Iris pigment epithelial cell (primary cell): ENCODE measurements around the gene SLC44A1.

ENCODE experiments used
- DNase-seq: peaks from one replicate; pipeline ENCODE4 v3.0.0-alpha.2; 2011; ENCODE audit warnings: low read depth

The SLC44A1 gene

DNA sequence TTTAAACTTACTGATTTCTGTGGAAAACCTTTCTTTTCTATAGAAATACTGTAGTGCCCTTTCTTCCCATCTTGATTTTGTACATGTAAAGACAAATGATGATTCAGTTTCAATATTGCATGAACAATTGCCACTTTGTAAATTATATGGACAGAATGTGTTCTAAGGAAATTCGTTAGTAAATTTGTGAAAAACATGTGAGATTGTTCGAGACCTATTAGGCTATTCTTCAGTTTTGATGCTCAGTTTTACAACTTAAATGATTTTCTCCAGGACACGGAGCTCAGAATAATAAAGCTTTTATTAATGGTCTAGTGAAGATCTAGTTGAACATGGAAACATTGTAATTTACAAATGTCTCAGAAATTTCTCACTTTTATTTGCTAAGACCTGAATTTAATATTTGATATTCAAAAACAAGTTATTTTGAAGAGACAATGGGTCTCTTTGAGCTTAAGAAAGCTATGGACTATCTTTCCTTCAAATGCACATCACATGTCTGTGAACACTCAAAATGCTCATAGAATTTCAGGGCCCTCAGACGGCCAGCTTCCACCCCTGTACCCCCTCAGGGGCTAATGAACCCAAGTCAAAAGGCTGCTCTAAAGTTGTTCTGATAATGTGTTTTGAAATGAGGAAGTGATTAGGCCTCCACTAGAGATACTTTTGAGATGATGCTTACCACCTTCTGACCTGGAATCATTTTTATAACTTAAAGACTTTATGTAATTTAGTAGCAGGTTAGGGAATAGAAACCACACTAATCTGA is 149.3 kb downstream of the SLC44A1 start:
- DNase-seq: peak; percentile 1

DNA sequence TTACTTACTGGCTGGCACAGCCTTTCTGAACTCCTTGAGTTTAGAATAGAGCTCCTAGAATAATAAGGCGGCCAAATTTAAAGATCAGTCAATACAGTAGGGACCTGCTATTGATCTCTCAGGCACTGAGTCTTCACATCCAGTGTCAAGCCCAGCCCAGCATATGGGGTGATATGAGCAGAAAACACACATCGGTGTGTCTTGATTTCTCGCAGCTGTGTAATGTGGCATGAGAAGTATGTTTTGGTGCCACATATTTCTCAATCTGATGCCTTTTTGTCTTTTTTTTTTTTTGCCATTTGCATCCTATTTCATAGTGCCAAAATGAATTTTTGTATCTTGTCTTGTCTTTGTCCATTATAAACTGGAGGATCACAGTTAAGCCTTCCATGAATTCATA is 152.0 kb downstream of the SLC44A1 start:
- no peak for DNase-seq

DNA sequence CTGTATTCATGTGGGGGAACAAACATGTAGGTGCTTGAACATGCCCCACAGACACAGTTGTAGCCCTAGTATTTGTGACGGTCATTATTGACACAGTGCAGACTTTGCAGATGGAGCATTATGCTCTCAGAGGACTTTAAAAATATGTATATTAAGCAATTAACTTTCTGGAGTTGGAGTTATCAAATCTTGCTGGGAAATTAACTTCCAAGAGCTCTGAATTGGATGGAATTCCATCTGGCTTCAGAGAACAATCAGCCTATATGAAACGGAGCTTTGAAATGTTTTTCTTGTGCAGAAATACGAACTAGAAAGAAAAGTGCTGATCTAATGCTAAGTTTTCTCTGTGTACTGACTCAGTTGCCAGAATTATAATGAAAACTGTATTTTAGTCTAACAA is 152.4 kb downstream of the SLC44A1 start:
- DNase-seq: no peak

DNA sequence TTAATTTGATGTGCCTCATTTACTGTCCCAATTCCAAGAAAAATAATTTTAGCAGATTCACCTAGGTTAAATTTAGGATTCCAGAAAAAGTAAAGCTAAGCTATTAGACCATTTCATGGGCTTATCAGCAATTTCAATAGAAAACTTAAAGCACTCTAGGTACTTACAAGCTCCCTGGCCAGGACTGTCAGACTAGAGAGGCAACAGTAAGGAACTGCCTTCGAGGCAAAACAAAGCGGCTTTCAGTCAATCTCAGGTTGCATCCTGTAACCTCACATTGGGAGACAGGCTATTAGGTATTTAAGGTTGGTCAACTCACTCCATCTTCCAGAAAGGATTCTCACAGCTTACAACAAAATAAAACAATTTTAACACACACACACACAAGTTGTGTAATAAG is 154.7 kb downstream of the SLC44A1 start:
- no peak for DNase-seq

DNA sequence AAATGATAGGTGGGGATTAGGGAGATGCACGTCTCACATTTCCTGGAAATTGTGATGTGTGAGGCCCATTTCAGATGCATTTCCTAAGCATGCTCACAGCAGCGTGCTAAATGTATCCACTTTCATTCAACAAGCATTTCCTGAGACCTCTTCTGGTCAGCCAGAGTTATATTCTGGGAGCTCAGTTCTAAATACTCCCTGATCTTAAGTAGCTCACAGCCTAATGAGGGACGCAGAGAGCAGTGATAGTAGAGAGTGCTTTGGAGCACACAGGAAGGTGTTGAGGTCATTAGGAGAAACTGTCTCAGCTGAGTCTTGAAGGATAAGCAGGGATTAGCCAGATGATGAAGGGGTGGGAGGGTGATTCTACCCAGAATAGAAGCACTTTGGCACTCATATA is 157.2 kb downstream of the SLC44A1 start:
- peak; percentile 72 for DNase-seq

DNA sequence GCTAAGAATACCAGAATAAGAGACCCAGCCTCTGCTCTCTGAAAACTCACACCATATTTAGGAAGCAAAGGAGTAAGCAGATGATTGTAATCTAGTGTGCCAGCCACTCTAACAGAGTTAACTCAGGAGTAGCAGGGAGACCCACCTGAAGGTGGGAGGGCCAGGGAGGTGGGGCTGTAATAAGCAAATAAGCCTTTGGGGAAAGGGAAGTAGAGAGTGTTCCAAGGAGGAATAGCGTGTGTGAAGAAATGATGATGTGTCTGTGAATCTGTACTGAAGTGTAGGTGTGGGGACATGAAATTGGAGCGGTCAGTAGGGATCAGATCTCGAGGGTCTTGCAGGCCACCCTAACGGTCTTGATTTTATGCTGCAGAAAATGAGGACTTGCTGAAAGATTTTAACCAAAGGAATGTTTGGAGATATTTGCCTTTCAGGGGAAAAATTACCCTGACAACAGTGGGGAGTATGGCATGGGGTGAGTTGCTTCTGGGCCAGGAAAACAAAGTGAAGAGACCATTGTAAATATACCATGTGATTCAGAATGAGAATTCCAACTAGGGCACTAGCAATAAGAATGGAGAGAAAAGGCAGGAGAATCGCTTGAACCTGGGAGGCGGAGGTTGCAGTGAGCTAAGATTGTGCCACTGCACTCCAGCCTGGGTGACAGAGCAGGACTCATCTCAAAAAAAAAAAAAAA is 159.2 kb downstream of the SLC44A1 start:
- DNase-seq: no peak

DNA sequence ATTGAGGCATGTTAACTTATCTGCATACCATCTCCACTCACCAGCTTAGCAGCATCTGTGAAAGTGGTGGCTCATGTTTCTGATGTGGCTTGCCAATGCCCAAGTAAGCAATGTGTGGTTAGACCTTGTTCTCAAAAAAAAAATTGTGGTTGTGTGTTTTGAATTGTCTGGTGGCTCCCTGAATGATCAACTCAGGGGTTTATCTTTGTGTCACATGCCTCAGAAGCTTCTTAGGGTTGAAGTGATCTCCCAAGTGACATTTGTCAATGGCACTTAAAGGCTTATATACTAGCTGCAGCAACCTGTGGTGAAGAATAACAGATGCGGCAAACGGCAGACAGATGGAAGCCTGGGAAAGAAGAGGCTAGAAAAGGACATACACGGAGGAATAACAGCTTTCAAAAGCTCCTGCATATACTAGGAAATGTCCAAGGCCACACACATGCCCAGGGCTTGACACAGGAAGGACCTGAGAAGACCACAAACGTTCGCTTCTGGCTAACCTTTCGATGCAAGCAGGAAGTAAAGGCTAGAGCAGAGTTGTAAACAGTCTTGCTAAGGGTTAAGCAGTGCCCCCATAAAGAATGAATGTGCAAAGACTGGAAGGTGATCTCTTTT is 161.2 kb downstream of the SLC44A1 start:
- DNase-seq: peak; percentile 63

DNA sequence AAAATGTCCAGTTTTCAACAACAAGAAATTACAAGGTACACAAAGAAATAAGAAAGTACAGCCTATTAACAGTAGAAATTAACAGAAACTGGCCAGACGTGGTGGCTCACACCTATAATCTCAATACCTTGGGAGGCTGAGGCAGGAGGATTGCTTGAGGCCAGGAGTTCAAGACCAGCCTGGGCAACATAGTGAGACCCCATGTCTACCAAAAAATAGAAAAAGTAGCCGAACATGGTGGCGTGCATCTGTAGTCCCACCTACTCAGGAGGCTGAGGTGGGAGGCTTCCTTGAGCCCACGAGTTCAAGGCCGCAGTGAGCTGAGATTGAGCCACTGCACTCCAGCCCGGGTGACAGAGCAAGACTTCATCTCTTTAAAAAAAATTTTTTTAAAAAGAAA is 161.9 kb downstream of the SLC44A1 start:
- no peak for DNase-seq

DNA sequence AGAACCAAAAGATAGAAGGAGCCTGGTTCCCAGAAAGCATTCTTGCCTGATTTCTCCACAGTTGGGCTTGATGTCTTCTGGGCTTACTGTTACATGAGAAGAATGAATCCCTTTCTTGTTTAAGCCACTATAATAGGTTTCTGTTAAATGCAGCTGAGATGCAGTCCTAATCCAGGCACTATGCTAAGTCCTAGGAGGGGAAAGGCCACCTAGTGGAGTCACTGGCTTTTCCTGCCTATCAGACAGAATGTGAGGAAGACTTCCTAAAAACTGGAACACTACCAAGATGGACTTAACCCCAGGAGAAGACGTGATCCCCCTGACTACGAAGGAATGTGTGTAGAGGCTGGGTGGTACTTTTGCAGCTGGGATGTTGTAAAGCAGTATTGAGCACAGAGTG is 169.1 kb downstream of the SLC44A1 start:
- peak; percentile 39 for DNase-seq

DNA sequence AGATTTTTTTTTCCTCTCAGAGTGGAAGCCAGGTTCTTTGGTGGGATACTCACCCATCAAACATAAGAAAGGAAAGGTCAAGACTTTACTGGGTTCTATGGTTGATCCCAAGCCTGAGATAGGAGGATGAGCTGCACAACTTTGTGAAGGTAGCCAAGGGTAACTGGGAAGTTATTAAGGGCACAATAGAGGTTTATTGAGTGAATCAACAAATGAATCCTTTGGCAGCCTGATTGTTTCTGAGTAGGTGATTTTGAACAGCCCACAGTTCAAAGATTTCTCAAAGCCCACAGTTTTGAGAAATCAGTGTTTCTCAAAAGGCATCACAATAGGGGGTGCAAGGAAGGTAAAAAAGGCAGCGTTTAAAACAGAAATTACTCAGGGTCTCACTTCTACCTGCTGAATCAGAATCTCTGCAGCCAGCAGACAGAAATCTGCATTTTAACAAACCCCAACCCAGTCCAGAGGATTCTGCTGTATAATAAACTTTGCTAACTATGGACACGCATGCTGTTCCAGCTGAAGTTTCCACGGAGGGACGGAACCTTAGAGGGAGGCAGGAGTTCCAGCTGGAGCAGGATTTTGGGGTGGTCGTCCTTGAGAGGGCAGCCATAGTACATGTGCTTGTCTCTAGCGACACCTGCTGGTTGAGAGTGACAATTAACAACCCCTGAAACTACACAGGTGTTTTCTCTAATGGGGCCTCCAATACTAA is 170.7 kb downstream of the SLC44A1 start:
- DNase-seq: peak; percentile 23

DNA sequence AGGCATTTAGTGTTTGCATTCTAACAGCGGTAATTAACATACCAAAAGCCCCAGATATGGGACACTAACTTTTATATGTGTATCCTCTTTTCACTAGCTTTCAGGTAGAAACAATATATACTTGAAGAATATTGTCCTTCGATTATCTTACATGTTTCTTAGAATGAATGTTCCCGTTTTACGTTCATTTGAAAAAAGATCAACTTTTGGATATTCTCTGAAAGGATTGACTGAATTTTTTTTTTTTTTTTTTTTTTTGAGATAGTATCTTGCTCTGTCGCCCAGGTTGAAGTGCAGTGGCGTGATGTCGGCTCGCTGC is 171.2 kb downstream of the SLC44A1 start:
- no peak for DNase-seq

DNA sequence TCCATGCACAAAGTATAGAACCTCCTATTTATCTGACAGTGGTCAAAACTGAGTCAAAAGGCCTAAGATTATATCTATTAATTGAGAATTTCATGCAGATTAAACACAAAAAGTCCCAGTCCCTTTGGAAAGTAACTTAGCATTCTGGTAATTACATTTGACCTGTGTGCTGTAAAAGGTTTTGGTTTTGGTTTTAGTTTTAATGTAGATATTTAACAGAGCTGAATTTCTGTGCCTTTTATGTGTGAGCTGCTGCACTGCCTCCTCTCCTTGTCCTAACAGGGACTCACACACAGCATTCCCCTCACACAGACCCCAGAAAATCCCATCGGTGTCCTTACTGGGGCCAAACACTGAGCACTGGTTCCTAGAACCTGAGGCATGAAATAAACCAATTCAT is 172.4 kb downstream of the SLC44A1 start:
- DNase-seq: no peak

DNA sequence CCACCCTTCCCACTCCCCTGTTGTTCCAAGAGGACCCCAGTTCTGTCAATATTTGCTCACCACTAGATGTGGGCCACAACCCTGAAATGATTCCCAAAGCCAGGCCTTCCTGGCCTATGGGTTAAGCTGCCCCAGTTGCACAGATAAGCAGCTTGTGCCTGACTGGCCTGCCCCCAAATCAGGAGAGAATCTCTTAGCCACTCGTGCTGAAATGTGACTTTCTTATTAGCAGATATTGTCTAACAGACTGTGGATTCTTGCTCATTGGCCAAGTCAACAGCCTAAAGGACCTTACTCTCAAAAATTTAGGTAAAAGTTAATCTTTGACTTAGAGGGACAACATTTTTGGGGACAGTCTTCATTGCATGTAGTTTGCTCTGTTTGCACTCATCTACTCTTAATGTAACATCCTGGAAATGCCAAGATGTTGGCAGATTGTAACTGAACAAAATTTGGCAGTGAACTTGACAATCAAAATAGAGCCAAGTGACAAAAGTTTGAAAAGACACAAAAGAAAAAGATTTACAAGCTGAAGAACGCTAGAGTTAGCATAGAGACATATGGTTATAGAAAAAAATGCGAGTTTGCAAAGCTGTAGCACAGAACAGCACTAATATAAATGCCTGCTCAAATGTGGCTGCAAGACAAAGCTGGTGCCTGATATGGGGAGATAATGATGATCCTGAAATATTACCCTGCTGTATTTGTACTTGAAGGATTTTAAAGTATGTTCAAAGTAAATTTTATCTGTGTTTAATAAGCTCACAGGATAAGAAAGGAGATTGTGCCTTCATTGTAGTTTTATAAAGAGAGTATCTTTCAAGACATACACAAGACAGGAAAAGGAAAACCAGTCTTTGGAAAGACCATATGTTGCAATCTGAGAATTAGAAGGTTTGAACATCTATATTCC is 174.4 kb downstream of the SLC44A1 start:
- no peak for DNase-seq

DNA sequence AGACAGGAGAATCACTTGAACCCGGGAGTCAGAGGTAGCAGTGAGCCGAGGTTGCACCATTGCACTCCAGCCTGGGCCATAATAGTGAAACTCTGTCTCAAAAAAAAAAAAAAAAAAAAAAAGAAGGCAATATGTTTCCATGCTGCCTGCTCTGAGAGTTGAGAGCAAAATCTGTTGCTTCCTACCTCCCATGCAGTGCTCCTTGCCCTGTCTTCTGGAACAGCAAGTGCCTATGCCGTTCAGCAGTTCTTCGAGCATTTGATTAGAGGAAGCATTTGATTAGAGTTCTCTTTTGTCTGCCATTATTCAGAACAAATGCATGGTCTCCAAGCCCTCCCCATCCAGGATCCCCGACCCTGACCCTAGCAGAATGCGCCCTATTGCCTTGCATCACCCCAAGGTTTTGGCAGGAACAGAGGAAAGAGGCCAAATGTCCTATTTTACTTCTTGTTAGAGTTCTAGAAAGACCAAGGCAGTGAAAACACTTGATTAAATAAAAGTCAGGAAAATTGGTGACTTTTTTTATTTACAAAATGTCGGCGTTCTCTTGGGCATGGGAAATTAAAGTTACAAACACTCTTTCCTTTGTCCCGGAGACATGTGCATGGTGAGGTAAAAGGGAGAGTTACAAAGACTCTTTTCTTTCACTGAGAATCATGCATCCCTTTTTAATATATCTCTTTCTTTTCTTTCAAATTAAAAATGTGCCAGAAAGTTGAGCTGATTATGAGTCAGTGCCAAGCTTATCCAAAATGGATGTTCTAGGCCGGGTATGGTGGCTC is 175.6 kb downstream of the SLC44A1 start:
- DNase-seq: no peak

DNA sequence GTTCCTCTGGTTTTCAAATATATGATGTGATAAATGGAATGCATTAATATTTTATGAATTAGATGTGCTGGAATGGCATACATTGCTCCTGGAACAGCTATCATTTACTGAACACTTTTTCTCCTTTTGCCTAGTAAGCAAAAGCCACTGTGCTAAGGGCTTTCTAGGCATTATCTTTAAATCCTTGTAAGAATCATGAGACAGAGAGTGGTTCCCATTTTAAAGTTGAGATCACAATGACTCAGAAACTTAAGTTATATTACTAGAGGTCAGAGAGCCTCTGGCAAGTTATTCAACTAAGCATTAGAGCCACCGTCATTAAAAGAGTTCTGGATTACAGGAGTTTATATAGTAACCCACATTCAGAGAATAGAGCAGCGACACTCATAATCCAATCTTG is 176.7 kb downstream of the SLC44A1 start:
- no peak for DNase-seq

DNA sequence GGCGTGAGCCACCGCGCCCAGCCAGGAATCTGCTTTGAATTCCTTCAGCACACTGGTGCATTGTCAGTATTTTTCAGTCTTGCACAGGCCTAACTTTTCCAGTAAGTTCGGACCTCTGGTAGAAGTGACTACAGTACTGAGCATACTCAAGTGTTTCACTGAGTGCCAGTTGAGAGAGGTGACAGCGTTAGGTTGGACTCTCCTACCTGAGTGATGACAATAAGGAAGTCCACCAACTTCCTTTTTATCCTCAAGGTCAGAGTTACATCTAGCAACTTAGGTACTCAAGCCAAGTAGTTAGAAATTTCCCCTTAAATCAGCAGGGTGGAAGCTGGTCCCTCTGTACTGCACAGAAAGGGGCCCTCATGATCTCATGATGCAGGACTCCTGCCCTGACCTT is 177.4 kb downstream of the SLC44A1 start:
- no peak for DNase-seq

DNA sequence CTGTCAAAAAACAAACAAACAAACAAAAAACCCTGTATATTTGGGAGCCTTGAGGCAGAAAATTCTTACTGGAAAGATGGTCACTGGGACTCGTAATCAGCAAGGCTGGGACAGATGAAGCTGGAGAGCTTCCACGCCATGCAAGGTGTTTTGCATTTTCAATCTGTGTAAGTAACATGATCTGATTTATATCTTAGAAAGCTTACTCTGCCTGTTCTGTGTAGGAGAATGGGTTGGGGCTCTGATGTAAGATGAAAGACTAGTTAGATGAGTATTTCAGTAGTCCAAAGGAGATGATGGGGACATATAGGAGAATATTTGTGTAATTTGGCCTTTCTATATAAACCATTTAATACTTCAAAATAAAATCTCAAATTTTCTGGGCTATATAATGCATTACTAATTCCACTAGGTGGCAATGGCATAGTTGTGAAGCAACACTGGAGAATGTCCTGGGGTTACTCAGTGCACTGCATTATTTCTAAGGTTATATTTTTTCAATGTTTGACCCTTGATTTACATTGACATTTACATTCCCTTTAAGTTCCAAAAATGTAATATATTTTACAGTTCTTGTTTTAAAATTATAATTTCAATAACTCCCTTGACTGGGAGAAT is 181.5 kb downstream of the SLC44A1 start:
- DNase-seq: peak; percentile 48

DNA sequence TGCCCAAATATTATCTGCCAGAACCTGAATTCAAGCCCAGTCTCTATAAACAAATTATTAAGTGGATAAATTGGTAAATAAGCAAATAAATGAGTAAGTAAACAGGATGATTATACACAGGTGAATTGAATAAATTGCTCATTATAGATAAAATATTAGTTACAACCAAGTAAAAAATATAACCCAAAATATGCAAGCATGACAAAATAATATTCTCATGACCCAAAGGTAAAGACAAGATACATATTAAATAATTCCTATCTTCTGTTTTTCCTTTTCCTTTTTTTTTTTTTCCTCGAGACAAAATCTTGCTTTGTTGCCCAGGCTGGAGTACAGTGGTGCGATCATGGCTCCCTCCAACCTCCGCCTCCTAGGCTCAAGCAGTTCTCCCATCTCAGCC is 182.2 kb downstream of the SLC44A1 start:
- no peak for DNase-seq

DNA sequence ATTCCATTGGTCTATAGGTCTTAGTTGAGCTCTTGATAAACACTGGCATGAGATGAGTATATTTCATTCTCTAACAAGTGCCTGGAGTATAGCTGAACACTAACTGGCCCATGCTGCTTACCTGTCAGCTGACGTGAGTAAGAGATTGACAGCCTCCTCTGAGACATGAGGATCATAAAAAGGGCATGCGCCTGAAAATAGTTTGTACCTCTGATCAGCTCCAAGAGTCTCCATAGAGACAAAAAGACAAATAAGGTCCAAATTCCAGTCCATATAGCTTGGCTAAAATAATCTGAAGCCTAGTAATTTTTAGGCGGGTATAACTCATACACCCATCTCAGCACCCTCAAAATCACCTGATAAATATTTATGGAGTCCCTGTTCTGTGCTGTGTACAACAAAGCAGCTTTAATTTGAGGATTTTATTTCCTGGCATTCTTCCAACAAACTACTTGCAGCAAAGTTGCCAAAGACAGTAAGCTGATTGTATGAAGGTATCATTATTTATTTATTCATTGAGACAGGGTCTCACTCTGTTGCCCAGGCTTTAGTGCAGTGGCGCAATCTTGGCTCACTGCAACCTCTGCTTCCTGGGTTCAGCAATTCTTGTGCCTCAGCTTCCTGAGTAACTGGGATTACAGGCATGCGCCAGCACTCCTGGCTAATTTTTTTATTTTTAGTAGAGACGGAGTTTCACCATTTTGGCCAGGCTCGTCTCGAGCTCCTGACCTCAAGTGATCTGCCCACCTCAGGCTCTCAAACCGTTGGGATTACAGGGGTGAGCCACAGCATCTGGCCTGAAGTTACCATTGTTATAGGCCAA is 187.2 kb downstream of the SLC44A1 start:
- DNase-seq: no peak
